HCT116 (cell line): ENCODE measurements around the gene ALX4. TPM values are rescaled to one million over a fixed set of nuclear protein-coding genes. Genes with fewer than 3 reads are reported as not detected.

Experiments
- ATAC-seq: fragments of 200-7000 bp; cut with Tn5 transposase; 2 replicates; pipeline ENCODE4 v1.9.1; 2020; ENCODE audit warnings: mild to moderate bottlenecking, moderate library complexity
- BruUV-seq: library from RNA; stranded (reverse); fragments of 400-500 nt; replicated peaks from 2 replicates; lab custom pipeline; 2021; lab: Mats Ljungman, UMichigan
- CTCF ChIA-PET: fragments of 300-600 bp; sonication (Branson Sonifier 250); formaldehyde crosslinking; loops from one replicate; lab custom pipeline; 2021; ENCODE audit warnings: antibody characterized with exemption; lab: Charles Lee
- POLR2A ChIA-PET: fragments of 300-600, 350-600 bp; sonication (Branson Sonifier 250); formaldehyde crosslinking; loops from one replicate; lab custom pipeline; 2021; ENCODE audit warnings: antibody characterized with exemption; lab: Charles Lee
- RAD21 ChIA-PET, 2 experiments: fragments of 300-600 bp; sonication (Branson Sonifier 250); formaldehyde crosslinking; loops; one replicate each; lab custom pipeline; 2023; ENCODE audit warnings: low total read pairs in 2 of 2; ENCODE audit not compliant: uncharacterized antibody in 2 of 2, unreplicated experiment in 2 of 2, low non-redundant PET in 1 of 2; lab: Charles Lee
- DNase-seq: peaks from one replicate; pipeline ENCODE4 v3.0.0-alpha.2; 2010; ENCODE audit warnings: low read depth, low spot score
- H2AFZ ChIP-seq: fragments of 200-600 bp; shearing (Covaris generic), sonication (generic); 2 replicates; pipeline ENCODE4 v1.6.1; 2017; ENCODE audit warnings: low read depth, mixed run types, mixed read lengths, antibody characterized with exemption, low read length; ENCODE audit not compliant: poor library complexity, severe bottlenecking
- H3K27ac ChIP-seq: 2 replicates; pipeline ENCODE4 v1.5.1; 2012; ENCODE audit warnings: low read depth, low read length
- H3K27me3 ChIP-seq: fragments of 200-600 bp; sonication (generic); 2 replicates; pipeline ENCODE4 v1.6.1; 2016; ENCODE audit warnings: mixed run types, low read length, mixed read lengths; ENCODE audit not compliant: insufficient read depth
- H3K36me3 ChIP-seq, 2 experiments: fragments of 200-500 bp in 1 of 2; fragments of 200-600 bp in 1 of 2; sonication (Bioruptor generic) in 1 of 2; sonication (generic) in 1 of 2; 2 replicates each; pipeline versions ENCODE4 v1.5.1 to v1.6.1; 2014 to 2016; ENCODE audit warnings: low read length in 2 of 2, inconsistent platforms in 1 of 2, mixed read lengths in 1 of 2, mixed run types in 1 of 2; ENCODE audit not compliant: insufficient read depth in 2 of 2, control insufficient read depth in 1 of 2
- H3K4me1 ChIP-seq, 2 experiments: fragments of 200-600 bp in 1 of 2; sonication (generic) in 1 of 2; 2 replicates each; pipeline versions ENCODE4 v1.5.1 to v1.6.1; 2012 to 2017; ENCODE audit warnings: low read length in 2 of 2, inconsistent platforms in 1 of 2, mild to moderate bottlenecking in 1 of 2, mixed read lengths in 1 of 2, mixed run types in 1 of 2, moderate library complexity in 1 of 2; ENCODE audit not compliant: insufficient read depth in 2 of 2, control insufficient read depth in 1 of 2
- H3K4me2 ChIP-seq: fragments of 200-600 bp; sonication (generic); 2 replicates; pipeline ENCODE4 v1.6.1; 2017; ENCODE audit warnings: mixed run types, low read length, mixed read lengths
- H3K4me3 ChIP-seq, 2 experiments: fragments of 200-600 bp in 1 of 2; sonication (generic) in 1 of 2; replicated peaks in 1 of 2; 2 replicates each; pipeline ENCODE4 v1.5.1; 2011 to 2016; ENCODE audit warnings: low read length in 2 of 2, control low read depth in 1 of 2, low read depth in 1 of 2, mild to moderate bottlenecking in 1 of 2, mixed read lengths in 1 of 2, mixed run types in 1 of 2
- H3K79me2 ChIP-seq: fragments of 200-600 bp; sonication (generic); 2 replicates; pipeline ENCODE4 v1.6.1; 2017; ENCODE audit warnings: mild to moderate bottlenecking, mixed run types, low read length, moderate library complexity, mixed read lengths; ENCODE audit not compliant: insufficient read depth
- H3K9ac ChIP-seq: fragments of 200-600 bp; sonication (generic); 2 replicates; pipeline ENCODE4 v1.6.1; 2016; ENCODE audit warnings: low read length, mixed read lengths
- H3K9me2 ChIP-seq: fragments of 200-600 bp; sonication (generic), shearing (Covaris generic); 2 replicates; pipeline ENCODE4 v1.6.1; 2017; ENCODE audit warnings: mixed run types, mild to moderate bottlenecking, moderate library complexity; ENCODE audit not compliant: insufficient read depth
- H3K9me3 ChIP-seq, 2 experiments: fragments of 200-500 bp in 1 of 2; fragments of 200-600 bp in 1 of 2; sonication (Bioruptor generic) in 1 of 2; sonication (generic) in 1 of 2; 2 replicates each; pipeline ENCODE4 v1.6.1; 2014 to 2017; ENCODE audit warnings: low read length in 2 of 2, mixed read lengths in 2 of 2, inconsistent platforms in 1 of 2, low read depth in 1 of 2, mild to moderate bottlenecking in 1 of 2, mixed run types in 1 of 2, moderate library complexity in 1 of 2; ENCODE audit not compliant: control insufficient read depth in 1 of 2, insufficient read depth in 1 of 2
- H4K20me1 ChIP-seq: fragments of 200-600 bp; sonication (generic), shearing (Covaris generic); 2 replicates; pipeline ENCODE4 v1.6.1; 2017; ENCODE audit warnings: mixed run types, mild to moderate bottlenecking, moderate library complexity; ENCODE audit not compliant: insufficient read depth
- EGR1 ChIP-seq: IDR thresholded peaks from 2 replicates; pipeline ENCODE4 v1.6.1; 2012; ENCODE audit warnings: low read depth
- EZH2 ChIP-seq: fragments of 200-600 bp; sonication (generic); IDR thresholded peaks from 2 replicates; pipeline ENCODE4 v1.6.1; 2017; ENCODE audit warnings: antibody characterized with exemption, mixed run types
- JUND ChIP-seq: IDR thresholded peaks from 2 replicates; pipeline ENCODE4 v1.6.1; 2012
- POLR2A ChIP-seq: IDR thresholded peaks from 2 replicates; pipeline ENCODE4 v1.7.0; 2011; ENCODE audit warnings: borderline replicate concordance; ENCODE audit not compliant: insufficient read depth, insufficient read length; ENCODE audit errors: extremely low read depth
- RAD21 ChIP-seq: IDR thresholded peaks from 2 replicates; pipeline ENCODE4 v1.6.1; 2012; ENCODE audit warnings: low read depth, mild to moderate bottlenecking
- SIN3A ChIP-seq: IDR thresholded peaks from 2 replicates; pipeline ENCODE4 v1.6.1; 2012; ENCODE audit warnings: low read depth
- SP1 ChIP-seq: IDR thresholded peaks from 2 replicates; pipeline ENCODE4 v1.6.1; 2012; ENCODE audit warnings: low read depth
- TCF7L2 ChIP-seq: IDR thresholded peaks from 2 replicates; pipeline ENCODE4 v1.7.0; 2011; ENCODE audit warnings: borderline replicate concordance, inconsistent platforms; ENCODE audit not compliant: insufficient read depth, insufficient read length; ENCODE audit errors: extremely low read depth
- YY1 ChIP-seq: IDR thresholded peaks from 2 replicates; pipeline ENCODE4 v1.6.1; 2011; ENCODE audit warnings: low read length, low read depth, moderate library complexity, mild to moderate bottlenecking; ENCODE audit not compliant: insufficient replicate concordance; ENCODE audit errors: extremely low read depth
- ZNF274 ChIP-seq: fragments of 200-500 bp; sonication (Bioruptor generic); IDR thresholded peaks from 2 replicates; pipeline ENCODE4 v1.6.1; 2014; ENCODE audit warnings: mild to moderate bottlenecking, low read depth, low read length, inconsistent platforms
- intact Hi-C: fragments of 100-400 bp; cut with micrococcal nuclease; formaldehyde crosslinking; loops from 2 replicates; pipeline ENCODE4 v1.10.0; 2022
- total RNA-seq: library from RNA; stranded (reverse); gene quantifications from one replicate; pipeline ENCODE4 v1.2.1, GENCODE V29; 2021; ENCODE audit not compliant: unreplicated experiment
- TF ChIP-seq, protein P1 (sequence below): IDR thresholded peaks from 2 replicates; pipeline ENCODE4 v1.6.1; 2012

The ALX4 gene
- total RNA-seq, 1 experiment from 2014 or later = not detected

GRCh38 chr11:44309478-44310205 is at the start of gene ALX4 (continued):
- TF ChIP-seq TCF7L2 (no peak), SP1 (no peak)

DNA sequence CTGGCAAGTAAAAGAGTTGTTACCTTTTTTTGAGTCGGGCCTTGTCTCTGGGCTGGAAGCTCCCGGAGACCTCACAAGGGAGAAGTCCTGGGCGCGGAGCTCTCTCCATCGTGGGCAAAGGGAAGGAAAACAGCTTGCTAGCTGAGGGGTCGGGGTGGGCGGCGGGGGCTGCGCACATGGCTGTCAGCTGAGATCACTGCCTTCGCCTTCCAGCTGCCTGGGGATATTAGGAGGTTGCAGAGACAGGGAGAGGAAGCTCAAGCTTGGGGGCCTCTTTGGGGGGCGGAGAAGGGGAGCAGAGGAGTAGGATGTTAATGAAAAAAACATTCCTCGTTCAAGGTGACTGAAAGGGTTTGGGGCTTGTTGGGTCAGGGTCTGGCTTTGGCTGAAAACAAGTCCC is 49.2 kb upstream of the ALX4 start:
- H3K9me2 ChIP-seq = no peaks in the 10 kb centered on the region
- TF ChIP-seq SIN3A (no peak), SP1 (no peak), RAD21 (no peak), POLR2A (no peak), YY1 (no peak), EGR1 (no peak), JUND (no peak), EZH2 (no peak), ZNF274 (no peak)
- TF ChIP-seq, protein P1, sequence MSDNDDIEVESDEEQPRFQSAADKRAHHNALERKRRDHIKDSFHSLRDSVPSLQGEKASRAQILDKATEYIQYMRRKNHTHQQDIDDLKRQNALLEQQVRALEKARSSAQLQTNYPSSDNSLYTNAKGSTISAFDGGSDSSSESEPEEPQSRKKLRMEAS = no peak
- no peaks in the 10 kb centered on the region for H3K36me3 ChIP-seq
- H4K20me1 ChIP-seq = no peaks in the 10 kb centered on the region
- ATAC-seq (no peak), DNase-seq (no peak)
- CTCF ChIA-PET = no interaction called here
- no peaks in the 10 kb centered on the region for H3K79me2 ChIP-seq
- no peak overlapping the region for H3K9ac ChIP-seq
- POLR2A ChIA-PET = no interaction called here
- no peaks in the 10 kb centered on the region for H3K9me3 ChIP-seq
- no TSS peak for BruUV-seq
- peaks cover 0 to 10% of the 10 kb centered on the region in 2 experiments; a peak in 2 of 4 replicates for H3K4me1 ChIP-seq
- no peak overlapping the region for H3K4me3 ChIP-seq
- no peak overlapping the region for H3K4me2 ChIP-seq
- intact Hi-C loops = no loop called here
- no peak overlapping the region for H3K27ac ChIP-seq
- RAD21 ChIA-PET = no interaction called here
- 0 out of 2 replicates have a peak, but pooled peaks cover 4% of the 10 kb centered on the region for H3K27me3 ChIP-seq
- H2AFZ ChIP-seq = no peak overlapping the region
